ENCODE measurements around the gene HDAC4. TPM values are rescaled to one million over a fixed set of nuclear protein-coding genes. Genes with fewer than 3 reads are reported as not detected.

HDAC4 gene
- total and polyA plus RNA-seq, 9 donors = 7.0 to 74.0 (median 46.3) TPM

GRCh38 chr2:239190921-239191885, 209.6 kb downstream of the HDAC4 start:
- no peak overlapping the region for H3K27ac ChIP-seq
- intact Hi-C loops (cut with DNase I) = loop anchor here in 1 of 4 donors (10.0 kb wide), 1 partner anchor 704 kb away; no protein-coding TSS in a partner anchor
- TF ChIP-seq EP300 (IDR thresholded peaks at IDR 0.05) (no peak), POLR2A (IDR thresholded peaks at IDR 0.05) (no peak), CTCF (IDR thresholded peaks at IDR 0.05) (no peak)

GRCh38 chr2:239190361-239190760, 210.5 kb downstream of the HDAC4 start:
- H3K36me3 ChIP-seq = no peaks in the 10 kb centered on the region
- DNase-seq = no peak
- TF ChIP-seq POLR2A (IDR thresholded peaks at IDR 0.05) (no peak), EP300 (IDR thresholded peaks at IDR 0.05) (no peak), CTCF (IDR thresholded peaks at IDR 0.05) (no peak)
- H3K27ac ChIP-seq = no peak overlapping the region
- intact Hi-C loops (cut with DNase I) = loop anchor here in 1 of 4 donors (10.0 kb wide), 1 partner anchor 704 kb away; no protein-coding TSS in a partner anchor
- no peaks in the 10 kb centered on the region for H3K27me3 ChIP-seq
- H3K9me3 ChIP-seq = peaks cover 0 to 5% of the 10 kb centered on the region in 2 donors
- WGBS, 3 donors = 95 to 96% (median 95%) methylated on average over 22 of the region's 22 CpGs
- no peak overlapping the region for H3K4me3 ChIP-seq
- peaks cover 2% of the 10 kb centered on the region for H3K4me1 ChIP-seq (ENCODE audit: insufficient read depth)

More at GRCh38 chr2:239190921-239191885, 209.6 kb downstream of the HDAC4 start:
- 86 to 91% (median 89%) methylated on average over 13 to 15 of the region's 15 CpGs for WGBS, 3 donors
- no peak for DNase-seq
- H3K27me3 ChIP-seq = no peaks in the 10 kb centered on the region
- no peaks in the 10 kb centered on the region for H3K36me3 ChIP-seq
- H3K4me1 ChIP-seq (ENCODE audit: insufficient read depth) = peaks cover 2% of the 10 kb centered on the region
- H3K4me3 ChIP-seq = no peak overlapping the region
- H3K9me3 ChIP-seq = peaks cover 0 to 5% of the 10 kb centered on the region in 2 donors

- peaks cover 1% of the 10 kb centered on the region for H3K4me1 ChIP-seq (ENCODE audit: insufficient read depth)
- intact Hi-C loops (cut with DNase I) = loop anchor here in 1 of 4 donors (10.0 kb wide), 1 partner anchor 705 kb away; no protein-coding TSS in a partner anchor
- 98% methylated on average over 18 to 23 of the region's 23 CpGs for WGBS, 3 donors
- peak in 2 of 5 donors; percentile 16 to 33 for DNase-seq
- H3K27me3 ChIP-seq = no peaks in the 10 kb centered on the region
- H3K36me3 ChIP-seq = no peaks in the 10 kb centered on the region
- no peak overlapping the region for H3K4me3 ChIP-seq
- TF ChIP-seq CTCF (IDR thresholded peaks at IDR 0.05) = no peak
- TF ChIP-seq EP300 (IDR thresholded peaks at IDR 0.05) = no peak
- TF ChIP-seq POLR2A (IDR thresholded peaks at IDR 0.05) = no peak
- no peak overlapping the region for H3K27ac ChIP-seq
- peaks cover 0 to 5% of the 10 kb centered on the region in 2 donors for H3K9me3 ChIP-seq
These were observed 211.1 kb downstream of the HDAC4 start for GRCh38 chr2:239189711-239190131.

GRCh38 chr2:239188536-239188935, 212.3 kb downstream of the HDAC4 start:
- H3K4me1 ChIP-seq (ENCODE audit: insufficient read depth) = no peaks in the 10 kb centered on the region
- intact Hi-C loops (cut with DNase I) = no loop called here
- no peak overlapping the region for H3K27ac ChIP-seq
- WGBS, 3 donors = 95 to 97% (median 97%) methylated on average over 12 of the region's 12 CpGs
- no peak overlapping the region for H3K4me3 ChIP-seq
- TF ChIP-seq EP300 (IDR thresholded peaks at IDR 0.05) (no peak), CTCF (IDR thresholded peaks at IDR 0.05) (no peak), POLR2A (IDR thresholded peaks at IDR 0.05) (no peak)
- peaks cover 0 to 5% of the 10 kb centered on the region in 2 donors for H3K9me3 ChIP-seq
- peak in 3 of 5 donors; percentile 12 to 33 (median 18) for DNase-seq
- H3K27me3 ChIP-seq = no peaks in the 10 kb centered on the region
- no peaks in the 10 kb centered on the region for H3K36me3 ChIP-seq
